Activated CD4-positive, alpha-beta T cell treated with anti-CD3 and anti-CD28 coated beads, Interleukin-2, Interleukin-6, amounts not matched to agents 100 ng/mL and 50 ng/mL, durations not matched to agents 16 hours and 8 hours (primary cell): Measurements from ENCODE around the gene TMEM198.

Source experiments
- DNase-seq: peaks from one replicate; pipeline ENCODE4 v3.0.0-alpha.2; 2020

The TMEM198 gene

GRCh38 chr2:219591091-219591490 lies 47.3 kb downstream of the TMEM198 start:
- DNase-seq, result no peak

DNA sequence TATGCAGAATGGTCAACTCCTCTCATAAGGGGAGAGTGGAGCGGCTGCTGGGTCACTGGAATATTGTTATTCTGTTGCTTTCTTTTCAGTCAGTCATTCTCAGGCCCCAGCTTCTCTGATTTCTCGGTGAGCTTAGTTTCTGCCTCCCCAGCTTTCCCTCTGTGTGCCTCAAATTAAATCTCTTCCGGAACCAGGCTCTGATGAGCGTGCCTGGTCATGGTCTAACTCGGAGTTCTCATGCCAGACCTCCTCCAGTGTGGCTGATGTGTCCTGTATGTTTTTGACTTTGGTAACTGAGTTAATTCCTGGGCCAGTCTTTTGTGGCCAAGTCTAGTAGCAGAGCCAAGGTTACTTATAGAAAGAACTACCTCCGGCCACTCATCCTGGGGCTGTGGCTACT lies 48.9 kb downstream of the TMEM198 start:
- no peak for DNase-seq

- no peak for DNase-seq
These were observed 49.3 kb downstream of the TMEM198 start for GRCh38 chr2:219593154-219593553.

GRCh38 chr2:219595256-219595655 lies 51.4 kb downstream of the TMEM198 start:
- DNase-seq, result no peak

- no peak for DNase-seq
These were observed 53.2 kb downstream of the TMEM198 start for GRCh38 chr2:219596954-219597551.

DNA sequence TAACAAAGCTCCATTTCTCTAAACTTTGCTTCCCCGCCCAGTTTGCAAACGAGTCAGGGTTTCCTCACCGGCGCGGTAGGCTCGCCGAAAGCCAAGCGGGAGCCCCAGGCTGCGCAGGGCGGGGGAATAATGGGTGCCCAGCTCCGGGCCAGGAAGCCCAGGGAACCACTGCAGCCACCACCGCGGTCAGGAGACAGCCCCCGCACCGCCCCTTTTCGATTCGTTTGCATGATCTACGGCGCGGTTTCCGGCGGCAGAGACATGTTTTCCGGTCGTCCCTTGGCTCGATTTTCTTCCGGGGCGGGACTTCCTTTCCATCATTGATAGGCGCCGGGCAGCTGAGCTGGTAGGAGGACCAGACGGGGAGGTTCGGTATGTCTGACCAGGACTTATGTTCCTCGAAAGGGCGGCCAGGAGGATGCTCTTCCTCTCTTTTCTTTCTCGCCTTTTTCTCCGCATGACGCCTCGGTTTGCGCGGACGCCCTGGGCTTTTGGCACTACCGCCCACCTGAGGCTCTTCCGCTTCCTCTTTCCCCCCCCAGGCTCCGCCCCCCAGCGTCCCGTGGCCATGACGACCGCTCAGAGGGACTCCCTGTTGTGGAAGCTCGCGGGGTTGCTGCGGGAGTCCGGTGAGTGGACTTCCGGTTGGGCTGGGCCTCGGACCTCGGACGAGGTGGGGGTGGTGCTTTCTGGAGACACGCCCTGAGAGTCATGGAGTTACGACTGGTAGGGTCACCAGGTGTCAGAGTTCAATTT lies 53.9 kb downstream of the TMEM198 start, which contains the start of gene STK11IP:
TSS of gene STK11IP (plus strand) at position 306 of the 756 bp plus-strand sequence. CDS start at position 569, 263 bp downstream.
- DNase-seq, result peak; percentile 93

- DNase-seq, result no peak
These were observed 54.7 kb downstream of the TMEM198 start for GRCh38 chr2:219598308-219599078.
